ENCODE results near the gene PLEKHM1.

The PLEKHM1 gene

GRCh38 chr17:45440161-45440778, 50.3 kb downstream of the PLEKHM1 start:
- no peak for DNase-seq

- no peak for DNase-seq
Measured at GRCh38 chr17:45438931-45439610, 51.5 kb downstream of the PLEKHM1 start.

DNA sequence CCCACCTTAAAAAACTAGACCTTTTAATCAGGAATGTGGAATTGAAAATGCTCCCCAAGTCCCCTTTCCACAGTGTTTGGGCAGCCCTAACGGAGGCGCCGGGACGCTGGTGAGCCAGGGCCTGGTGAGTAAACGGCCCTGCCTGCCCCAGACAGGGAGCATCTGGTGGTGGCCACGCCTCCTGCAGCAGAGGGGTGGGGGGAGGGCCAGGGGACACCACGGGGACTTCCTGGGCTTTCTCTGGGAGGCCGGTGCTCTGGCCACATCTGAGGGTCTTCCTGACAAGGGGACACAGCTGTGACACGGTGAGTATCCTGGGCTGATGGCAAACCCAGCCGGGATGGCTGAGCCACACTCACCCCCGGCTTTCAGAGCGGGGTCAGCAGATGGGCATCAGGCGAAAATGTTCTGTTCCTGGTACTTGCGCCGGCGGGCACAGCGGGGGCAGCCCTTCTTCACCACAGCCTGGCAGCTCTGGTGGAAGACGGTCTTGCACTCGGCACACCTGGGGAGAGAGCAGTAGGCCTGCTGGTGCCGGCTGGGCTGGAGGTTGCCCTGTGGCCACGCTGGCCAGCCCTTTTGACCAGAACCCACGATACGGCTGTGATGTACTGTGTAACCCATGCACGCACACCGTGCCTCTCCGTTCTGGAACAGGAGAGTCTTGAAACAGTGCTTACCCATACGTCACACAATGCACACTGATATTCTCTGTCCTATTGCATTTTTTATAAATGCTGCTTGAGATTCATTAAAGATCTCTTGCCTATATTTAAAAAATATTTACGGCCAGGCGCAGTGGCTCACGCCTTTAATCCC, 52.8 kb downstream of the PLEKHM1 start:
- DNase-seq, result no peak

DNA sequence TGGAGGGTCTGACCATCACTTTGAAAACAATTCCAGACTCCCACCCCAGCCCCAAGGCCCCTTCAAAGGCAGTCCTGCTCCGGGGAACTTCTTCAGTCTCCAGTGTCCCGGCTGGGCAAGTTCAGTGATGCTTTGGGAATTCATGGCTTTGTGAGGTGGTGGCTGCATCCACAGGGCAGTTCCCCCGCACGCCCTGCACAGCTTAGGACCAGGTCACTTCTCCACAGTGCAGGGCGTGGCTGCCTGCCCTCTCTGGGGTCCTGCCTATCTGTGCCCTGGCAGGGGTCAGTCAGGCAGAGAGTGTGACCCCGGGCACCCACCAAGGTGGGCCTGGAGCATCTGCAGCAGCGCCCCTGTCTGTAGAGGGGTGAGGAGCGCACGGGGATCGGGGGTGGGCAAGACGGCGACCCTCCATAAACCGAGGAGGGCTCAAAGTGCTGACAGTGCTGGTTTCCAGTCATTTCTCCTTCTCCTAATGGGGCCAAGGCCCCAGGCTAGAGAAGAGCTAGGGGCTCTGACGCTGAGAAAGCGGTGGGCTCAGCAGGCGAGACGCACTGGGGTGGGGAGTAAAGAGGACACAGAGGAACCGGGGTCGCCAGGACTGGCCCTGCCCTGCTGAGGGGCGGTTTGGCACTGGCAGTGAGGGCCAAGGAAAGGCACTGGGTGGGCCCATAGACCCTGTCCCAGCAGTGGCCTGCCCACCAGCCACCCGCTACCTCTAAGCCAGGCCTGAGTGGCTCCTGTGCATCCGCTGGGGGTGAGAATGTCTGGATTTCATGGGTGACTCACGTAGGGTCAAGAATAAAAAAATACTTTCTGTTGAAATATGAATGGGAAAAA, 53.7 kb downstream of the PLEKHM1 start:
- DNase-seq, result no peak

GRCh38 chr17:45436161-45436560, 54.4 kb downstream of the PLEKHM1 start:
- no peak for DNase-seq

- DNase-seq, result no peak
Measured at GRCh38 chr17:45435481-45435880, 55.0 kb downstream of the PLEKHM1 start.

DNA sequence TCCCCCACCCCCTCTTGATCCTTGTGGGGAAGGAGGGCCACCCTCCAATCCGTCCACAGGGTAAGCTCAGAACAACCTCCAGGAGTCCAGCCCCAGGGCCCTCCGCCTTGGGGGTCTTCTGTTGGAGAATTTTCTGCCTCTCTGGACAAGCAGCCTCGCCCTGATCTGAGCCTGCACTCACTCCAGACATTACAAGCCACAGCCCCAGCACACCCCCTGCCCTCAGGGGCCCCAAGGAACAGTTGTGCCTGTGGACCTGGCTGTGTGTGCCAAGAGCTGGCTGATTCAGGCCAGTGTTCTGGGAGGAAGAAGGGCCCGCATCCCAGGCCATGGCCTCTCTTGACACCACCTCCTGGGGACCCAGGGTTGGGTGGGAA, 57.4 kb downstream of the PLEKHM1 start:
- DNase-seq, result no peak

- DNase-seq, result no peak
Measured at GRCh38 chr17:45432405-45433158, 57.9 kb downstream of the PLEKHM1 start, which contains the start of gene ARHGAP27. Gene ARHGAP27 (minus strand): TSS chr17:45432870. CDS start chr17:45430279, 2,591 bp downstream.

GRCh38 chr17:45431531-45432404, 58.8 kb downstream of the PLEKHM1 start:
- DNase-seq, result peak; percentile 57 to 60

- DNase-seq, result no peak
Measured at GRCh38 chr17:45430738-45431530, 59.6 kb downstream of the PLEKHM1 start.

DNA sequence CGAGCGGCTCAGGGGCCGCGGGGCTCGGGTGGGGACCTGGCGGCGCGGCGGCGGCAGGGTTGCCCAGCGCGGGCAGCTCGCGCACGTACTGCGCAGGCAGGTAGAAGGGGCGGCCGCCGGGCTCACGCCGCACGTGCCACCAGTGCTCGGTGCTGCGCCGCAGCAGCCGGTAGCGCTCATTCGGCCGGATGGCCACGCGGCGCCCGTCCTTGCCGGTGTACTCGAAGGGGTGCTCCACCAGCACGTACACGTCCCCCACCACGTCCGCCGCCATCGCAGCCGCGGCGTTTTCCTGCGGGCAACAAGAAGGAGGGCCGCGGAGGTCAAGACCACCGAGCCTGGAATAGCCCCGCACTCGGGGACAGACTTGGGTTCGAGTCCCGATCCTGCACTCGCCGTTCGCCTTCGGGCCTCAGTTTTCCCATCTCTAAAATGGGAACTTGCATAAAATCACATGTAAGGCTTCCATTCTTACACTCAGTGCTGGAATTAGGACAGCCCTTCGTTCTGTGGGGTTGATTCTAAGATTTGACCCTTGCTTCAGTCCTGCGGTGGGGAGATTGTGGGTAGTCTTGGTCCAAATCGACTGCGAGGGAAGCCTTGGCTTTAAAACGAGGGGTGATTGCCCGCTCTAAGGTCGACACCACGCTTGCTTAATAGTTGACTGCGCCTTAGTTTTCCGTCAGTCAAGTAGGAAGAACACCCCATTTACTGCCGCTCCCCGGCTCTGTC, 60.3 kb downstream of the PLEKHM1 start:
- DNase-seq, result no peak

GRCh38 chr17:45429339-45430005, 61.0 kb downstream of the PLEKHM1 start:
- DNase-seq, result no peak

GRCh38 chr17:45428931-45429338, 61.6 kb downstream of the PLEKHM1 start:
- no peak for DNase-seq

- peak; percentile 66 to 76 for DNase-seq
Measured at GRCh38 chr17:45428050-45428617, 62.4 kb downstream of the PLEKHM1 start.

- no peak for DNase-seq
Measured at GRCh38 chr17:45427181-45427835, 63.2 kb downstream of the PLEKHM1 start.

DNA sequence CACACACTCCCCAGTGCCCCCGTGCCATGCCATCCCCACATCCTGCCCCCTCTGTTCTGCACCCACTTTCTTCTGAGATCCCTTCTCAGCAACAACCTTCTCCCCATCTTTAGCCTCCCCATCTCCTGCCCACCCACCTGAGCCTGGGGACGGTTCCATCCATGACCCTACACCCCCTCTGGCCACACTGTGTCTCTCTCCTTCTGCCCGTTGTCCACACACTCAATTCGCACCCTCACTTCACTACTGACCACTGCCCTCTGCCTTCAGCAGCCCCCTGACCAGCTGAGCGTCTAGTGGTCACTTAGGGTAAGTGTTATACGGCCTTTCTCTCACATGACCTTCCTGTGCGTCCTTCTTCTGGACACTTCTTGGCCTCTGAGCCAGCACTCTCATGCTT, 64.0 kb downstream of the PLEKHM1 start:
- DNase-seq, result no peak

DNA sequence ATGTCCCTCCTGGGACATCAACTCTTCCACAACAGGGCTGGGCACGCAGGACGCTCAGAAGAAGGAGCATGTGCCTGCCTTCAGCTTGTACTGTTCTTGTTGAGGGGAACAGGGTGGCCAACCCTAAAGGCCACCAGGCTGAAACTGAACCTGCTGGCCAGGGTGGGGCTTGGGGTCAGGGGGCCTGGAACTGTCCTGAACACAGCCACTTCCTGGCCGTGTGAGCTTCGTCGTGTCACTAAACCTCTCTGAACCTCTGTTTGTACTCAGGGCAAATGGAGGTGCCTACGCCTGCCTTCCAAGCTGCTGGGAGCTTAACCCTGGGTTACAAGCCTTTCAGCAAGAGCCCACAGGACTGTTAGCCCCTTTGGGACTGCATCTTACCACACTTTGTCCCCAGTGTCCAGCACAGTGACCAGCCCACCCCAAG, 64.5 kb downstream of the PLEKHM1 start:
- no peak for DNase-seq
